SJCRH30 (cell line): Measurements from ENCODE around the gene ZHX3. TPM values are rescaled to one million over a fixed set of nuclear protein-coding genes. Genes with fewer than 3 reads are reported as not detected.

Experiments used
- DNase-seq, 2 experiments: peaks; one replicate each; pipeline ENCODE4 v3.0.0-alpha.2; 2015 to 2020
- H3K27ac ChIP-seq: fragments of 250-450 bp; sonication (Bioruptor Pico); 2 replicates; pipeline ENCODE4 v1.5.1; 2020; ENCODE audit warnings: mild to moderate bottlenecking, moderate library complexity
- H3K27me3 ChIP-seq: fragments of 250-450 bp; sonication (Bioruptor Pico); 2 replicates; pipeline ENCODE4 v1.5.1; 2020; ENCODE audit warnings: mild to moderate bottlenecking, moderate library complexity
- H3K36me3 ChIP-seq: fragments of 250-450 bp; sonication (Bioruptor Pico); 2 replicates; pipeline ENCODE4 v1.5.1; 2020; ENCODE audit warnings: mild to moderate bottlenecking, moderate library complexity
- H3K4me1 ChIP-seq: fragments of 250-450 bp; sonication (Bioruptor Pico); 2 replicates; pipeline ENCODE4 v1.5.1; 2020; ENCODE audit warnings: mild to moderate bottlenecking, moderate library complexity
- H3K4me3 ChIP-seq: fragments of 250-450 bp; sonication (Bioruptor Pico); 2 replicates; pipeline ENCODE4 v1.5.1; 2020; ENCODE audit warnings: mild to moderate bottlenecking, moderate library complexity
- H3K9me3 ChIP-seq: fragments of 250-450 bp; sonication (Bioruptor Pico); replicated peaks from 2 replicates; pipeline ENCODE4 v1.5.1; 2020; ENCODE audit warnings: mild to moderate bottlenecking, moderate library complexity
- total RNA-seq: library from RNA; depleted of rRNA; stranded (reverse); fragments of >200 nt; shearing (Covaris generic); gene quantifications from 2 replicates; pipeline ENCODE4 v1.2.3, GENCODE V29; 2014

The ZHX3 gene
- total RNA-seq, 1 experiment from 2014 or later: 16.2 TPM

GRCh38 chr20:41229259-41229658 lies 88.3 kb downstream of the ZHX3 start:
- Histone ChIP-seq H3K9me3 (no peaks in the 10 kb centered on the region), H3K4me1 (peaks cover 4% of the 10 kb centered on the region), H3K27me3 (no peaks in the 10 kb centered on the region), H3K4me3 (no peak overlapping the region), H3K36me3 (no peaks in the 10 kb centered on the region), H3K27ac (no peak overlapping the region)
- no peak for DNase-seq

DNA sequence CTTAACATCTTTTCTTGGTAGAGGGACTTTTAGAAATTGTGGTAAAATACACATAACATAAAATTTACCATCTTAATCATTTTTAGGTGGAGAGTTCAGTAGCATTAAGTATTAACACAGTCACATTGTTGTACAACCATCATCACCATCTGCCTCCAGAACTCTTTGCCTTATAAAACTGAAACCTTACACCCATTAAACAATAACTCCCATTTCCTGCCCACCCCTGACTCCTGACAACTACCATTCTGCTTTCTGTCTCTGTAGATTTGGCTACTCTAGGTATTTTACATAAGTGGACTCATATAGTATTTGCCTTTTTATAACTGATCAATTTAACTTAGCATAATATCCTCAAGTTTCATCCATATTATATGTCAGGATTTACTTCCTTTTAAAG lies 88.7 kb downstream of the ZHX3 start:
- DNase-seq: peak in 1 of 2 experiments; percentile 39
- H3K27me3 ChIP-seq: no peaks in the 10 kb centered on the region
- H3K36me3 ChIP-seq: no peaks in the 10 kb centered on the region
- H3K4me1 ChIP-seq: peaks cover 4% of the 10 kb centered on the region
- H3K27ac ChIP-seq: no peak overlapping the region
- no peak overlapping the region for H3K4me3 ChIP-seq
- no peaks in the 10 kb centered on the region for H3K9me3 ChIP-seq

GRCh38 chr20:41226426-41226825 lies 91.1 kb downstream of the ZHX3 start:
- Histone ChIP-seq H3K36me3 (no peaks in the 10 kb centered on the region), H3K27me3 (no peaks in the 10 kb centered on the region), H3K4me3 (no peak overlapping the region), H3K9me3 (no peaks in the 10 kb centered on the region), H3K4me1 (peaks cover 4% of the 10 kb centered on the region), H3K27ac (no peak overlapping the region)
- no peak for DNase-seq

DNA sequence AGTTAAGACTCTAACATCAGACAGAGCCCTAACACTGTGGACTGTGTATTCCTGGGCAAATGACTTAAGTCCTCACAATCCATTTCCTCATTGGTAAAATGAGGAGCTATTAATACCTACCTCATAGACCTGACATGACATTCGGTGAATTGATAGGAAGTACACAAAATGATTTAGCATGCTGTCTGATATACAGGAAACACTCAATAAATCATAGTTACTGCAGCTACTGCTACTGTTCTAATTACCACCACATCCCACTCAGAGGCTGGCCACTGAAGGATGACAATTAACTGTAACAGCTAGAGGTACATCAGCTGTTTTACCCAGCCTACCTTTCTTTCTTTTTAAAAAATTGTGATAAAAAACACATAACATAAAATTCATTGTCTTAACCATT lies 92.4 kb downstream of the ZHX3 start:
- H3K4me1 ChIP-seq: peaks cover 4% of the 10 kb centered on the region
- H3K36me3 ChIP-seq: no peaks in the 10 kb centered on the region
- no peak overlapping the region for H3K27ac ChIP-seq

GRCh38 chr20:41224281-41224680 lies 93.2 kb downstream of the ZHX3 start:
- no peak for DNase-seq
- H3K4me1 ChIP-seq: peaks cover 4% of the 10 kb centered on the region
- no peak overlapping the region for H3K4me3 ChIP-seq
- no peaks in the 10 kb centered on the region for H3K9me3 ChIP-seq
- no peaks in the 10 kb centered on the region for H3K36me3 ChIP-seq
- H3K27me3 ChIP-seq: no peaks in the 10 kb centered on the region
- no peak overlapping the region for H3K27ac ChIP-seq

More for the DNA sequence above, 92.4 kb downstream of the ZHX3 start:
- no peaks in the 10 kb centered on the region for H3K27me3 ChIP-seq
- DNase-seq: no peak
- no peak overlapping the region for H3K4me3 ChIP-seq
- no peaks in the 10 kb centered on the region for H3K9me3 ChIP-seq

DNA sequence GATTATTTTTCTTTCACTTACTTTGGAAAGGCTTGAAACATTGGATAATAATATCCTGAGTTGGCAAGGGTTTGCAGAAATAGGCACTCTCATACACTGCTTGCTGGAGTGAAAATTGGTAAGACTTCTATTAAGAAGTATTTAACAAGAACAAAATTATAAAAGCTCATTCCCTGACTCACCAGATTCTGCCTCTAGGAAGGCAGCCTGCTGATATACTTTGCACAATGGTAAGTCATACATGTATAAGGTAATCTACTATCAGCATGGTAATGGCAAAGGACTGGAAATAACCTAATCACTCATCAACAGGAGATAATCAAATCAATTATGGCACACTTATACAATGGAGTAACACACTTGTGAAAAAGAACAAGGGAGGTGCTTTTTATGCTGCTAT lies 94.4 kb downstream of the ZHX3 start:
- H3K36me3 ChIP-seq: no peaks in the 10 kb centered on the region
- H3K27ac ChIP-seq: no peak overlapping the region
- H3K4me3 ChIP-seq: no peak overlapping the region
- no peaks in the 10 kb centered on the region for H3K4me1 ChIP-seq
- H3K27me3 ChIP-seq: no peaks in the 10 kb centered on the region
- no peaks in the 10 kb centered on the region for H3K9me3 ChIP-seq
- DNase-seq: no peak

- no peak for DNase-seq
- H3K36me3 ChIP-seq: no peaks in the 10 kb centered on the region
- no peaks in the 10 kb centered on the region for H3K9me3 ChIP-seq
- H3K4me1 ChIP-seq: no peaks in the 10 kb centered on the region
- H3K27me3 ChIP-seq: no peaks in the 10 kb centered on the region
- H3K27ac ChIP-seq: no peak overlapping the region
- H3K4me3 ChIP-seq: no peak overlapping the region
These were observed 94.8 kb downstream of the ZHX3 start for GRCh38 chr20:41222703-41223102.

DNA sequence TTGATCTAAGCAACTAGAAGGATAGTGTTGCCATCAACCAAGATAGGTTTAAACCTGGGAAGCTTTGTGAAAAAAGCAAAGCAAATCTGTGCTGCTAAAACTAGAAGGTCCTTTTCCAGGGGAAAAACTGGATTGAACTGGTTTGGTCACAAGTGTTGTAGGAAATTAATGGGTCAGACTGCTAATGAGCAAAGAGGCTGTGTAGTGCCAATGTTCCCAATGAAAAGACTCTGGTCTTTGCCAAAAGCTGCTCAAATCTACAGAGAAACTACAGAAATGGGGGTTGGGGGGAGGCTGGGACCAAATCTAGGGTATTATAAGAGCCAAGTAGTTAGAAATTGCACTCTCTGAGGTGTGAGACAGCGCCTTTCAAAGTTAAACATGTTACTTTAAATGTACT lies 95.2 kb downstream of the ZHX3 start:
- H3K4me3 ChIP-seq: no peak overlapping the region
- no peaks in the 10 kb centered on the region for H3K36me3 ChIP-seq
- H3K9me3 ChIP-seq: no peaks in the 10 kb centered on the region
- no peak for DNase-seq
- H3K27me3 ChIP-seq: no peaks in the 10 kb centered on the region
- H3K4me1 ChIP-seq: no peaks in the 10 kb centered on the region
- H3K27ac ChIP-seq: no peak overlapping the region

DNA sequence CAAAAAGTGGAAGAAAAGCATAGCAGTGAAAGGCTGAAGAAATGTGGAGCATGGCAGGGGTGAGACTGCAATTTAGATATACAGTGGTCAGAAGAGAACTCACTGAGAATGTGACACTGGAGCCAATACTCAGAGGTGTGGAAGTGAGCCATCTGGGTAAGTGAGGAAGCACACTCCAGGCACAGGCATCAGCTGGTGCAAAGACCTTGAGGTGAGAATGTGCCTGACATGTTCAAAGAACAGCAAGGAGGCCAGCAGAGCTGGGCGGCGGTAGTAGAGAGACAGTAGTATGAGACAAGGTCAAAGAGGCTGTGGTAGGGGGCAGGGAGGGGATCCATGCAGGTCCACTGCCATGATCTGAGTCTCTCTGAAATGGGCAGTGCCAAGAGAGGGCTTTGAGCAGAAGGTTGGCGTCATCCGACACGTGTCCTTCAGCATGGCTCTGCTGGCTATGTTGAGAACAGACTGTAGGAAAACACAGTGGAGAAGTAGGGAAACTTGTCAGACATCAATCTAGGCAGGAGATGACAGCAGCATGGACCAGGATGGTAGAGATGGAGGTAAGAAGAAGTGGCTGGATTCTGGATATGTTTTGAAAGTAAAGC lies 95.8 kb downstream of the ZHX3 start:
- Histone ChIP-seq H3K9me3 (no peaks in the 10 kb centered on the region), H3K27ac (no peak overlapping the region), H3K27me3 (no peaks in the 10 kb centered on the region), H3K4me3 (no peak overlapping the region), H3K36me3 (no peaks in the 10 kb centered on the region), H3K4me1 (no peaks in the 10 kb centered on the region)
- DNase-seq: no peak

DNA sequence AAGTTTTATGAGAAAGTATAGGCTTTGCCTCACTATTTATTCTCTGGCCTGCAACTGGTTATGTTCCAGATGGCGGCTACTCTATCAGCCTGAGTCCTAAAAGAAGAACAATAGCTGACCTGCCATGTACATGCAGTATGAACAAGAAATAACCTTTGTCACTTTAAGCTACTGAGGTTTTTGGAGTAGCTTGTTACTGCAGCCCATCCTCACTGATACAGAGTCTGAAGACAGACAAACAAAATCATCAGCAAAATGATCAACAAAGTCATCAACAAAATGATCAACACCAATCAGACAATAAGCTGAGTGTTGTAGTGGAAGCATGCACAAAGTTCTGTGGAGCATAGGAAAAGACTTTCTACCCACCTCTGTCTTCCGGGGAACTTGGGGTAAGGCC lies 97.7 kb downstream of the ZHX3 start:
- no peaks in the 10 kb centered on the region for H3K9me3 ChIP-seq
- no peaks in the 10 kb centered on the region for H3K36me3 ChIP-seq
- H3K27me3 ChIP-seq: no peaks in the 10 kb centered on the region
- H3K4me3 ChIP-seq: no peak overlapping the region
- no peak overlapping the region for H3K27ac ChIP-seq
- H3K4me1 ChIP-seq: no peaks in the 10 kb centered on the region
- DNase-seq: no peak

DNA sequence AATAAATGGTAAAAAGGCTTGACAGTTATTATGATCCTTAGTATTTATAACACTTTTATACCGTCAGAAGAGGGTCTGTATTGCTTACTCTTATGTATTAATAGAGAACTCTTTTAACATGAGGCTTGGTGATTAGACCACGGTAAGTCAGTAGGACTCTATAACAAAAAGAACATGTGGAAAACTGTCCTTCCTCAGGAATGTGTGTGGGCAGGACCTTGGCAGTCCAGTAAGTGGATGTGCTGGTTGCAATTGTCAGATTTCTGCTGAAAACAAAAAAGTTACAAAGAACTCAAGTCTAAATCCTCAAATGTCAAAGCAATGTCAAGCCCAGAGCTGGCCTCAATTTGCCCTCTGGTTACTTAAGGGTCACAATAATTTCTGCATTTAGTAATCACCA lies 99.1 kb downstream of the ZHX3 start:
- DNase-seq: no peak
- no peaks in the 10 kb centered on the region for H3K4me1 ChIP-seq
- no peak overlapping the region for H3K4me3 ChIP-seq
- no peak overlapping the region for H3K27ac ChIP-seq
- no peaks in the 10 kb centered on the region for H3K9me3 ChIP-seq
- no peaks in the 10 kb centered on the region for H3K27me3 ChIP-seq
- H3K36me3 ChIP-seq: no peaks in the 10 kb centered on the region

DNA sequence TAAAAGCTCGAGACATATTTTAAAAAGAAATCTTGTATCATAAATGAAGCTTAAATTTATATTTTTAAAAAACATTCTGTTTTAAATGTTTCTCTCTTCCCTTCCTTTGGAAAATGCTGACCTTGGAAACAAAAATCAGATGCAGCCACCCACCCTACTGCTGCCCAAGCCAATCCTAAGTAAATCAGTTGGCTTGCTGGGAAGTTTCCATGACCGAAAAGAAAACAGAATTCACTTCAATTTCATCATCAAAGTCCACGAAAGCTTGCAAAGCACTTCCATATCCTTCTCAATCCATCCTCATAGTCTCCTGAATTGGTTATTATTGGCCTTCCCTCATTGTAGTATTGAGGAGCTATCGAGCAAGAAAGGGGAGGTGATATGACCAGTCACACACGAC lies 100.1 kb downstream of the ZHX3 start:
- no peaks in the 10 kb centered on the region for H3K4me1 ChIP-seq
- no peak for DNase-seq

GRCh38 chr20:41214666-41215065 lies 102.9 kb downstream of the ZHX3 start:
- Histone ChIP-seq H3K27ac (no peak overlapping the region), H3K9me3 (no peaks in the 10 kb centered on the region), H3K4me3 (no peak overlapping the region), H3K4me1 (no peaks in the 10 kb centered on the region), H3K36me3 (no peaks in the 10 kb centered on the region), H3K27me3 (no peaks in the 10 kb centered on the region)
- no peak for DNase-seq

More for the DNA sequence above, 100.1 kb downstream of the ZHX3 start:
- Histone ChIP-seq H3K36me3 (no peaks in the 10 kb centered on the region), H3K27me3 (no peaks in the 10 kb centered on the region), H3K4me3 (no peak overlapping the region), H3K27ac (no peak overlapping the region), H3K9me3 (no peaks in the 10 kb centered on the region)

DNA sequence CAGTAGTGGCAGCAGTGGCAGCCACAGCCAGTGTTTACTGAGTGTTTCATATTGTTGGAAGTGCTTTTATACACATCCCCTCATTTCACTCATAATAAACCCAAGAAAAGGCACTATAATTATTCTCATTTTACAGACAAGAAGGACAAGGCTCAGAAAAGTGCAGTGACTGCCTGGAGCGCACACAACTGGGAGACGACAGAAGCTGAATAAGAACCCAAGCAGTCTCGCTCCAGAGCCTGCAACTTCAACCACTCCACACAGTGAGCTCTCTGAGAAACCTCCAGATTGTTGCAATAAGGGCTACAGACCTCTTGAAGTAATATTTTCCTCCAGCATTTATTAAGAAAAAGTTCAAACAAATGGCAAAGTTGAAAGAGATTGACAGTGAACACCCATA lies 103.3 kb downstream of the ZHX3 start:
- Histone ChIP-seq H3K4me3 (no peak overlapping the region), H3K27me3 (no peaks in the 10 kb centered on the region), H3K9me3 (no peaks in the 10 kb centered on the region), H3K36me3 (no peaks in the 10 kb centered on the region), H3K4me1 (no peaks in the 10 kb centered on the region), H3K27ac (no peak overlapping the region)
- no peak for DNase-seq

DNA sequence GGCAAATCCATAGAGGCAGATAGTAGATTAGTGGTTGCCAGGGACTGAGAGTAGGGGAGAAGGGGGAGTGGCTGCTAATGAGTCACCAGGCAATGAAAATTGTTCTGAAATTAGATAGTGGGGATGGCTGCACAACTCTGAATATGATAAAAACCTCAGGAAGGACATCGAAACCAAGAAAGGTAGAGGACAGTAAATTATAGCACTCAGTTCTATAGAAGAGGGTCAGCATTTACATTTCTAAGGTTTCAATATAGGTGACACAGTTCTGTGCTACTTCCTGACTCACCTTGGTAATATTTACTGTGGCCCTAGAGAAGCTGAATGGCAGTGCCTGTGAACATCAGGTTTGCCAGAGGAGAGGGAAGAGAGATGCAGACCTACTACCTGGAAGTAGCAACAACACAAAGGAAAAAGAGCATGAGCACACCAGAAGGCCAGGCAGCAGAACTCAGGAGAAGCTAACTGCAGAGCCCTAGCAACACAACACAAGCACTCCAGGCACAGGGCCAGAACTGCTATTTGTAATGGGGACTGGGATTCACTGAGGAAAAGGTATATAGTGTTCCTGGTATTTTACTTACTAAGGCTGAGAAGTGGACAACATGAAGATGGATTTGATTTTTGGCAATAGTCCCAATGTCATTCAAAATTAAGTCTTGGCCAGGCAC lies 104.2 kb downstream of the ZHX3 start:
- no peak overlapping the region for H3K4me3 ChIP-seq
- H3K36me3 ChIP-seq: no peaks in the 10 kb centered on the region
- H3K27me3 ChIP-seq: no peaks in the 10 kb centered on the region
- H3K4me1 ChIP-seq: no peaks in the 10 kb centered on the region
- H3K27ac ChIP-seq: no peak overlapping the region
- DNase-seq: peak in 1 of 2 experiments; percentile 22
- no peaks in the 10 kb centered on the region for H3K9me3 ChIP-seq

- Histone ChIP-seq H3K27me3 (no peaks in the 10 kb centered on the region), H3K9me3 (no peaks in the 10 kb centered on the region), H3K4me1 (no peaks in the 10 kb centered on the region), H3K4me3 (no peak overlapping the region), H3K27ac (no peak overlapping the region), H3K36me3 (no peaks in the 10 kb centered on the region)
- no peak for DNase-seq
These were observed 112.2 kb downstream of the ZHX3 start for GRCh38 chr20:41205313-41205712.
